Measurements from ENCODE around the gene OOSP4B.
"Not testable (repeated sequence)": the region's sequence is repeated elsewhere in the genome, so short reads cannot be mapped to it uniquely, and the experiment has no call there.

The OOSP4B gene

GRCh38 chr11:60064111-60064510, 47.1 kb downstream of the OOSP4B start:
- no peak for DNase-seq

- no peak for DNase-seq
Measured at GRCh38 chr11:60065801-60066200, 48.8 kb downstream of the OOSP4B start.

- no peak for DNase-seq
Measured at GRCh38 chr11:60069450-60069849, 52.5 kb downstream of the OOSP4B start.

GRCh38 chr11:60071644-60072043, 54.7 kb downstream of the OOSP4B start:
- DNase-seq, result not testable (repeated sequence)

GRCh38 chr11:60077216-60077817, 60.3 kb downstream of the OOSP4B start:
- no peak for DNase-seq

GRCh38 chr11:60077981-60078380, 61.0 kb downstream of the OOSP4B start:
- DNase-seq, result no peak

- DNase-seq, result peak; percentile 36
Measured at GRCh38 chr11:60078745-60079144, 61.8 kb downstream of the OOSP4B start.

GRCh38 chr11:60080535-60080934, 63.6 kb downstream of the OOSP4B start:
- no peak for DNase-seq
